ENCODE results near the gene ZNF14.
"Not testable (repeated sequence)": the region's sequence is repeated elsewhere in the genome, so short reads cannot be mapped to it uniquely, and the experiment has no call there.

The ZNF14 gene

DNA sequence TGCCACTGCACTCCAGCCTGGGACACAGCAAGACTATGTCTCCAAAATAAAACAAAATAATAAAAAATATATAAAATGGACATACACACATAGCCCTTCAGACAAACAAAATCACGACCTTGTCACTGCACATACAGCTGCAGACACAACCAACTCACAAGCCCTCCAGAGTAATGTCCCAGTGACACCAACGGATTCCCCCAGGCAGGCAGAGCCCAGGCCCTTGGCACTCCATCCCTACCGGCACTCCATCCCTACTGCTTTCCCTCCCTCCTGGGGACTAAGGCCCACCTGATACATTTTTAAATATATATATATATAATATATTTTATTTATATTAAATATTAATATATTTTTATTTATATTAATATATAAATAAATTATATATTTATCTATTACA is 45.8 kb downstream of the ZNF14 start:
- Histone ChIP-seq H2AFZ (ENCODE audit: low read depth, low read length) (no peak overlapping the region), H3K4me2 (ENCODE audit: low read length) (no peak overlapping the region), H3K4me3 (ENCODE audit: low read length) (no peak overlapping the region), H3K27me3 (ENCODE audit: low read depth, low read length) (no peaks in the 10 kb centered on the region), H3K4me1 (ENCODE audit: low read length) (no peaks in the 10 kb centered on the region), H3K9me3 (ENCODE audit: insufficient read depth, low read length) (peaks cover 6% of the 10 kb centered on the region), H3K79me2 (ENCODE audit: low read length) (no peaks in the 10 kb centered on the region), H4K20me1 (ENCODE audit: insufficient read depth, low read length) (no peaks in the 10 kb centered on the region), H3K27ac (ENCODE audit: low read length) (no peak overlapping the region), H3K36me3 (replicated peaks; ENCODE audit: low read depth, low read length) (peaks cover 26% of the 10 kb centered on the region), H3K9ac (ENCODE audit: low read length) (no peak overlapping the region)
- TF ChIP-seq EZH2phosphoT487 (IDR thresholded peaks at IDR 0.05; ENCODE audit: low read depth): no peak
- TF ChIP-seq, protein P1, sequence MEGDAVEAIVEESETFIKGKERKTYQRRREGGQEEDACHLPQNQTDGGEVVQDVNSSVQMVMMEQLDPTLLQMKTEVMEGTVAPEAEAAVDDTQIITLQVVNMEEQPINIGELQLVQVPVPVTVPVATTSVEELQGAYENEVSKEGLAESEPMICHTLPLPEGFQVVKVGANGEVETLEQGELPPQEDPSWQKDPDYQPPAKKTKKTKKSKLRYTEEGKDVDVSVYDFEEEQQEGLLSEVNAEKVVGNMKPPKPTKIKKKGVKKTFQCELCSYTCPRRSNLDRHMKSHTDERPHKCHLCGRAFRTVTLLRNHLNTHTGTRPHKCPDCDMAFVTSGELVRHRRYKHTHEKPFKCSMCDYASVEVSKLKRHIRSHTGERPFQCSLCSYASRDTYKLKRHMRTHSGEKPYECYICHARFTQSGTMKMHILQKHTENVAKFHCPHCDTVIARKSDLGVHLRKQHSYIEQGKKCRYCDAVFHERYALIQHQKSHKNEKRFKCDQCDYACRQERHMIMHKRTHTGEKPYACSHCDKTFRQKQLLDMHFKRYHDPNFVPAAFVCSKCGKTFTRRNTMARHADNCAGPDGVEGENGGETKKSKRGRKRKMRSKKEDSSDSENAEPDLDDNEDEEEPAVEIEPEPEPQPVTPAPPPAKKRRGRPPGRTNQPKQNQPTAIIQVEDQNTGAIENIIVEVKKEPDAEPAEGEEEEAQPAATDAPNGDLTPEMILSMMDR (IDR thresholded peaks at IDR 0.05; ENCODE audit: low read depth, low read length): no peak

DNA sequence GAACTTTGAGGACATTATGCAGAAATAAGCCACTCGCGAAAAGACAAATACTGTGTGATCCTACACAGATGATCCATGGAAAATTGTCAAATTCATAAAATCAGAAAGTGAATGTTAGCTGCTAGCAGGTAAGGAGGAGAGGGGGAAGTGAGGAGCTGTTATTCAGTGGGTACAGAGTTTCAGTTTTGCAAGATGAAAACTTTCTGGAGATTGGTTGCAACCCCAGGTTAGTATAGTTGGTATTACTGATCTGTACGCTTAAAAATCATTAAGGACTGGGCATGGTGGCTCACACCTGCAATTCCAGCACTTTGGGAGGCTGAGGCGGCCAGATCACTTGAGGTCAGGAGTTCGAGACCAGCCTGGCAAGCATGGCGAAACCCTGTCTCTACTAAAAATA is 46.3 kb downstream of the ZNF14 start:
- Histone ChIP-seq H3K27ac (ENCODE audit: low read length) (no peak overlapping the region), H3K4me3 (ENCODE audit: low read length) (no peak overlapping the region), H3K9ac (ENCODE audit: low read length) (no peak overlapping the region), H3K27me3 (ENCODE audit: low read depth, low read length) (no peaks in the 10 kb centered on the region), H3K9me3 (ENCODE audit: insufficient read depth, low read length) (peaks cover 6% of the 10 kb centered on the region), H3K4me1 (ENCODE audit: low read length) (no peaks in the 10 kb centered on the region), H4K20me1 (ENCODE audit: insufficient read depth, low read length) (no peaks in the 10 kb centered on the region), H3K79me2 (ENCODE audit: low read length) (no peaks in the 10 kb centered on the region), H3K4me2 (ENCODE audit: low read length) (no peak overlapping the region), H2AFZ (ENCODE audit: low read depth, low read length) (no peak overlapping the region), H3K36me3 (replicated peaks; ENCODE audit: low read depth, low read length) (peaks cover 29% of the 10 kb centered on the region)
- TF ChIP-seq, protein P1 (IDR thresholded peaks at IDR 0.05; ENCODE audit: low read depth, low read length): no peak
- TF ChIP-seq EZH2phosphoT487 (IDR thresholded peaks at IDR 0.05; ENCODE audit: low read depth): no peak

DNA sequence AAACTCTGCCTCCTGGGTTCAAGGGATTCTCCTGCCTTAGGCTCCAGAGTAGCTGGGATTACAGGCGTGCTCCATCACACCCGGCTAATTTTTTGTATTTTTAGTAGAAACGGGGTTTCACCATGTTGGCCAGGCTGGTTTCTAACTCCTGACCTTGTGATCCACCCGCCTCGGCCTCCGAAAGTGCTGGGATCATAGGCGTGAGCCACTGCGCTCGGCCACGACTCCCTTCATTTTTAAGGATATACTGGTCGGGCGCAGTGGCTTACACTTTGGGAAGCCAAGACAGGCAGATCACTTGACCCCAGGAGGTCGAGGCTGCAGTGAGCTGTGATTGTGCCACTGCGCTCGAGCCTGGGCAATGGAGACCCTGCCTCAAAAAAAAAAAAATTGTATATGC is 46.8 kb downstream of the ZNF14 start:
- not testable (repeated sequence) for H3K27ac ChIP-seq (ENCODE audit: low read length); H3K4me1 ChIP-seq (ENCODE audit: low read length); H3K4me2 ChIP-seq (ENCODE audit: low read length); H2AFZ ChIP-seq (ENCODE audit: low read depth, low read length); H3K27me3 ChIP-seq (ENCODE audit: low read depth, low read length); H3K9me3 ChIP-seq (ENCODE audit: insufficient read depth, low read length); H4K20me1 ChIP-seq (ENCODE audit: insufficient read depth, low read length); H3K4me3 ChIP-seq (ENCODE audit: low read length); H3K79me2 ChIP-seq (ENCODE audit: low read length); H3K9ac ChIP-seq (ENCODE audit: low read length)
- H3K36me3 ChIP-seq (replicated peaks; ENCODE audit: low read depth, low read length): peaks cover 33% of the 10 kb centered on the region

DNA sequence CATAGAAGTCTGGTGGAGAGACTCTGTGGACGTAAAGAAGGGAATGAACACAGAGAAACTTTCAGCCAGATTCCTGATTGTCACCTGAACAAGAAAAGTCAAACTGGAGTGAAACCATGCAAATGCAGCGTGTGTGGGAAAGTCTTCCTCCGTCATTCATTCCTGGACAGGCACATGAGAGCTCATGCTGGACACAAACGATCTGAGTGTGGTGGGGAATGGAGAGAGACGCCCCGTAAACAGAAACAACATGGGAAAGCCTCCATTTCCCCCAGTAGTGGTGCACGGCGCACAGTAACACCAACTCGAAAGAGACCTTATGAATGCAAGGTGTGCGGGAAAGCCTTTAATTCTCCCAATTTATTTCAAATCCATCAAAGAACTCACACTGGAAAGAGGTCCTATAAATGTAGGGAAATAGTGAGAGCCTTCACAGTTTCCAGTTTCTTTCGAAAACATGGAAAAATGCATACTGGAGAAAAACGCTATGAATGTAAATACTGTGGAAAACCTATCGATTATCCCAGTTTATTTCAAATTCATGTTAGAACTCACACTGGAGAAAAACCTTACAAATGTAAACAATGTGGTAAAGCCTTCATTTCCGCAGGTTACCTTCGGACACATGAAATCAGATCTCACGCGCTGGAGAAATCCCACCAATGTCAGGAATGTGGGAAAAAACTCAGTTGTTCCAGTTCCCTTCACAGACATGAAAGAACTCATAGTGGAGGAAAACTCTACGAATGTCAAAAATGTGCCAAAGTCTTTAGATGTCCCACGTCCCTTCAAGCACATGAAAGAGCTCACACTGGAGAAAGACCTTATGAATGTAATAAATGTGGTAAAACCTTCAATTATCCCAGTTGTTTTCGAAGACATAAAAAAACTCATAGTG is 53.5 kb downstream of the ZNF14 start:
- Histone ChIP-seq H3K9me3 (ENCODE audit: insufficient read depth, low read length) (peaks cover 40% of the 10 kb centered on the region), H4K20me1 (ENCODE audit: insufficient read depth, low read length) (no peaks in the 10 kb centered on the region), H3K9ac (ENCODE audit: low read length) (no peak overlapping the region), H2AFZ (ENCODE audit: low read depth, low read length) (no peak overlapping the region), H3K4me2 (ENCODE audit: low read length) (no peak overlapping the region), H3K27ac (ENCODE audit: low read length) (no peak overlapping the region), H3K4me3 (ENCODE audit: low read length) (no peak overlapping the region), H3K4me1 (ENCODE audit: low read length) (no peaks in the 10 kb centered on the region), H3K27me3 (ENCODE audit: low read depth, low read length) (no peaks in the 10 kb centered on the region), H3K79me2 (ENCODE audit: low read length) (peaks cover 22% of the 10 kb centered on the region), H3K36me3 (replicated peaks; ENCODE audit: low read depth, low read length) (peaks cover 86% of the 10 kb centered on the region)
- TF ChIP-seq, protein P1 (IDR thresholded peaks at IDR 0.05; ENCODE audit: low read depth, low read length): no peak
- no peak for TF ChIP-seq EZH2phosphoT487 (IDR thresholded peaks at IDR 0.05; ENCODE audit: low read depth)

All from OCI-LY3 (cell line).